PC-9 (cell line): ENCODE measurements around the gene RIPOR2. TPM values are rescaled to one million over a fixed set of nuclear protein-coding genes. Genes with fewer than 3 reads are reported as not detected.

Source experiments
- BruUV-seq: library from RNA; stranded (reverse); fragments of 400-500 nt; replicated peaks from 2 replicates; lab custom pipeline; 2021; lab: Mats Ljungman, UMichigan
- CTCF ChIA-PET: fragments of 300-600 bp; sonication (Branson Sonifier 250); formaldehyde crosslinking; loops from one replicate; lab custom pipeline; 2022; ENCODE audit warnings: antibody characterized with exemption; lab: Charles Lee
- POLR2A ChIA-PET: fragments of 300-600 bp; sonication (Branson Sonifier 250); formaldehyde crosslinking; loops from one replicate; lab custom pipeline; 2022; ENCODE audit warnings: antibody characterized with exemption; ENCODE audit not compliant: unreplicated experiment; lab: Charles Lee
- DNase-seq, 2 experiments: peaks; one replicate each; pipeline versions ENCODE4 v3.0.0 to v3.0.0-alpha.2; 2015 to 2022; ENCODE audit warnings: mixed read lengths in 1 of 2
- H2AFZ ChIP-seq: fragments of 200-600 bp; sonication (generic); 2 replicates; pipeline ENCODE4 v1.8.1; 2017; ENCODE audit warnings: antibody characterized with exemption
- H3F3A ChIP-seq: fragments of 200-600 bp; sonication (generic); 2 replicates; pipeline ENCODE4 v1.8.1; 2017; ENCODE audit warnings: antibody characterized with exemption, mild to moderate bottlenecking, low read depth; ENCODE audit not compliant: insufficient read depth
- H3K27ac ChIP-seq: fragments of 200-600 bp; sonication (generic); 2 replicates; pipeline ENCODE4 v1.6.1; 2016; ENCODE audit warnings: mixed run types
- H3K27me3 ChIP-seq: fragments of 200-600 bp; sonication (generic); 2 replicates; pipeline ENCODE4 v1.6.1; 2016; ENCODE audit warnings: low read depth, mixed run types; ENCODE audit not compliant: insufficient read depth
- H3K36me3 ChIP-seq: fragments of 200-600 bp; sonication (generic); 2 replicates; pipeline ENCODE4 v1.6.1; 2016; ENCODE audit warnings: low read depth, mixed run types
- H3K4me1 ChIP-seq: fragments of 200-600 bp; sonication (generic); replicated peaks from 2 replicates; pipeline ENCODE4 v1.6.1; 2016; ENCODE audit warnings: mixed run types; ENCODE audit not compliant: insufficient read depth
- H3K4me2 ChIP-seq: fragments of 200-600 bp; sonication (generic); 2 replicates; pipeline ENCODE4 v1.6.1; 2017; ENCODE audit warnings: mixed run types
- H3K4me3 ChIP-seq: fragments of 200-600 bp; sonication (generic); 2 replicates; pipeline ENCODE4 v1.6.1; 2016; ENCODE audit warnings: mixed run types
- H3K79me2 ChIP-seq: fragments of 200-600 bp; sonication (generic); 2 replicates; pipeline ENCODE4 v1.6.1; 2017; ENCODE audit warnings: low read depth, mixed run types
- H3K9me2 ChIP-seq: fragments of 200-600 bp; sonication (generic); 2 replicates; pipeline ENCODE4 v1.8.1; 2017; ENCODE audit warnings: mild to moderate bottlenecking; ENCODE audit not compliant: insufficient read depth
- H3K9me3 ChIP-seq: fragments of 200-600 bp; sonication (generic); 2 replicates; pipeline ENCODE4 v1.8.1; 2016; ENCODE audit warnings: low read depth; ENCODE audit not compliant: insufficient read depth
- H4K20me1 ChIP-seq: fragments of 200-600 bp; sonication (generic); 2 replicates; pipeline ENCODE4 v1.8.1; 2017; ENCODE audit not compliant: insufficient read depth
- CTCF ChIP-seq: fragments of 200-600 bp; sonication (generic); conservative IDR thresholded peaks from 2 replicates; pipeline ENCODE4 v1.6.1; 2017; ENCODE audit warnings: mixed run types, antibody characterized with exemption, mild to moderate bottlenecking, moderate library complexity
- EZH2 ChIP-seq: fragments of 200-600 bp; sonication (generic); IDR thresholded peaks from 2 replicates; pipeline ENCODE4 v1.8.0; 2017; ENCODE audit warnings: antibody characterized with exemption, low read depth
- intact Hi-C: fragments of 100-400 bp; cut with micrococcal nuclease; formaldehyde crosslinking; loops from one replicate; pipeline ENCODE4 v1.10.0; 2022; ENCODE audit not compliant: unreplicated experiment
- total RNA-seq: library from RNA; stranded (reverse); gene quantifications from 2 replicates; pipeline ENCODE4 v1.2.3, GENCODE V29; 2021

Gene RIPOR2
- total RNA-seq, 1 experiment from 2014 or later, result 0.94 TPM

- CTCF ChIA-PET, result interaction anchor here (0.6 kb wide), 1 partner anchor 17 kb away, joined by 3 read pairs; no protein-coding TSS in a partner anchor
- no TSS peak for BruUV-seq
- H3K4me2 ChIP-seq, result peak overlapping the region; percentile 47; the same call in 1 of the 2 replicates
Measured at GRCh38 chr6:24780206-24780605, 155.6 kb downstream of the RIPOR2 start.

GRCh38 chr6:24779416-24780016, 156.2 kb downstream of the RIPOR2 start:
- Histone ChIP-seq H3K4me2 (peak overlapping the region; percentile 47), H4K20me1 (no peaks in the 10 kb centered on the region), H3K4me3 (no peak overlapping the region), H2AFZ (no peak overlapping the region), H3K9me2 (no peaks in the 10 kb centered on the region), H3K9me3 (no peaks in the 10 kb centered on the region), H3K4me1 (peaks cover 45% of the 10 kb centered on the region), H3F3A (peaks cover 14% of the 10 kb centered on the region; the same call in 1 of the 2 replicates), H3K36me3 (peaks cover 45% of the 10 kb centered on the region), H3K27ac (peak overlapping the region; percentile 69), H3K79me2 (peaks cover 63% of the 10 kb centered on the region), H3K27me3 (no peaks in the 10 kb centered on the region)
- ChIA-PET POLR2A (interaction anchor here (0.6 kb wide), 1 partner anchor 938 kb away, joined by 3 read pairs; no protein-coding TSS in a partner anchor), CTCF (interaction anchor here (0.6 kb wide), 1 partner anchor 17 kb away, joined by 3 read pairs; no protein-coding TSS in a partner anchor)
- TF ChIP-seq EZH2 (no peak), CTCF (no peak)
- intact Hi-C loops, result loop anchor here (2.0 to 5.0 kb wide), 2 partner anchors 132 to 291 kb away; partner anchors contain the start of gene KIAA0319
- peak in 1 of 2 experiments; percentile 87 for DNase-seq
- BruUV-seq, result no TSS peak

More at GRCh38 chr6:24780206-24780605, 155.6 kb downstream of the RIPOR2 start:
- peaks cover 45% of the 10 kb centered on the region for H3K4me1 ChIP-seq
- no peaks in the 10 kb centered on the region for H3K9me3 ChIP-seq
- peaks cover 63% of the 10 kb centered on the region for H3K79me2 ChIP-seq
- POLR2A ChIA-PET, result no interaction called here
- H3K27ac ChIP-seq, result peak overlapping the region; percentile 69
- H3K36me3 ChIP-seq, result peaks cover 52% of the 10 kb centered on the region
- H2AFZ ChIP-seq, result no peak overlapping the region
- H3F3A ChIP-seq, result peaks cover 14% of the 10 kb centered on the region; the same call in 1 of the 2 replicates
- H3K27me3 ChIP-seq, result no peaks in the 10 kb centered on the region
- H4K20me1 ChIP-seq, result no peaks in the 10 kb centered on the region
- no peak overlapping the region for H3K4me3 ChIP-seq
- intact Hi-C loops, result no loop called here
- TF ChIP-seq EZH2 (no peak), CTCF (no peak)
- no peaks in the 10 kb centered on the region for H3K9me2 ChIP-seq
- DNase-seq, result no peak

- H3F3A ChIP-seq, result peaks cover 14% of the 10 kb centered on the region; the same call in 1 of the 2 replicates
- no peaks in the 10 kb centered on the region for H3K9me3 ChIP-seq
- no peaks in the 10 kb centered on the region for H3K9me2 ChIP-seq
- H3K4me1 ChIP-seq, result peaks cover 45% of the 10 kb centered on the region
- peaks cover 63% of the 10 kb centered on the region for H3K79me2 ChIP-seq
- H3K36me3 ChIP-seq, result peaks cover 40% of the 10 kb centered on the region
- BruUV-seq, result no TSS peak
- DNase-seq, result no peak
- peak overlapping the region; percentile 69 for H3K27ac ChIP-seq
- H2AFZ ChIP-seq, result no peak overlapping the region
- H4K20me1 ChIP-seq, result no peaks in the 10 kb centered on the region
- H3K4me3 ChIP-seq, result peak overlapping the region; percentile 14; the same call in 1 of the 2 replicates
- intact Hi-C loops, result loop anchor here (2.0 to 5.0 kb wide), 2 partner anchors 132 to 292 kb away; partner anchors contain the start of gene KIAA0319
- no peak for TF ChIP-seq EZH2
- TF ChIP-seq CTCF, result no peak
- ChIA-PET POLR2A (interaction anchor here (0.6 kb wide), 1 partner anchor 939 kb away, joined by 3 read pairs; no protein-coding TSS in a partner anchor), CTCF (no interaction called here)
- H3K27me3 ChIP-seq, result no peaks in the 10 kb centered on the region
- peak overlapping the region; percentile 47 for H3K4me2 ChIP-seq
Measured at GRCh38 chr6:24778878-24779277, 156.9 kb downstream of the RIPOR2 start.
